Panc1 (cell line): ENCODE results near the gene CBLN1.

Experiments used
- SIN3A ChIP-seq: IDR thresholded peaks from 2 replicates; pipeline ENCODE4 v1.6.1; 2012; ENCODE audit warnings: low read depth, mild to moderate bottlenecking, low read length, moderate library complexity, borderline replicate concordance; ENCODE audit not compliant: insufficient read depth
- TF ChIP-seq, protein P1 (sequence below): fragments of 450-650 bp; IDR thresholded peaks from 2 replicates; pipeline ENCODE4 v1.5.1; 2017; ENCODE audit warnings: mild to moderate bottlenecking
- TF ChIP-seq, protein P2 (sequence below), 2 experiments: IDR thresholded peaks; 2 replicates each; pipeline ENCODE4 v1.6.1; 2011 to 2012; ENCODE audit warnings: low read depth in 2 of 2, control low read depth in 1 of 2, low read length in 1 of 2, mild to moderate bottlenecking in 1 of 2, moderate library complexity in 1 of 2; ENCODE audit not compliant: insufficient read depth in 1 of 2

DNA sequence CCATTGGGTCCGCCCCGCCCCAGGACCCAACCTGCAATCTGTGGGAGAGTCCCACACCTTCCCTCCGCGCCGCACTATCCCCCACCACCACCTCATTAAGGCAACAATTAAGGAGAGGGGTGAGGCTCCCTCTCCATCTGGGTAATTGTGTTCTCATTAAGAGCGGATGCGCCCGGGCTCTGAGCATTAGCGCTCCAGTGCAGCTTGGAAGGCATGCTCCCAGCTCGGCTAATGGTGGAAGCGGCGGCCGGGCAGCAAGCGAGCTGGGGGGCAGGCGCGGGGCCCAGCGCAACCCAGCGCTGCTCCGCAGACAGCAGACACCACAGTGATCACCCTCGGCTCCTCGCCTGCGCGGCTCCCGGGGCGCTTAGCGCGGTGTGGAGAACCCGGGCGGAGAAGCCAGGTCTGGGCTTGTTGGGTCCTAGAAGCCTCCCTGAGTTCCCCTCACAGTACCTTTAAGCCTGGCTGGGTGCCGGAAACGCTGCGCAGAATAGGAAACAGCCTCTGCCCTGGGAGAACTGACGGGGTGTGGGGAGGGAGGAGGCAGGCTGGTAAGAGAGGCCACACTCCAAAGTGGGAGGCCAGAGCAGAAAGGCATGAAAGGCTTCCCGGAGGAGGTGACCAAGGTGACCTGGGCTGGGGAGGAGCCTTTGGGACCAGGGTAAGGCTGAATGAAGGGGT, 6.4 kb downstream of the CBLN1 start:
- TF ChIP-seq, protein P1, sequence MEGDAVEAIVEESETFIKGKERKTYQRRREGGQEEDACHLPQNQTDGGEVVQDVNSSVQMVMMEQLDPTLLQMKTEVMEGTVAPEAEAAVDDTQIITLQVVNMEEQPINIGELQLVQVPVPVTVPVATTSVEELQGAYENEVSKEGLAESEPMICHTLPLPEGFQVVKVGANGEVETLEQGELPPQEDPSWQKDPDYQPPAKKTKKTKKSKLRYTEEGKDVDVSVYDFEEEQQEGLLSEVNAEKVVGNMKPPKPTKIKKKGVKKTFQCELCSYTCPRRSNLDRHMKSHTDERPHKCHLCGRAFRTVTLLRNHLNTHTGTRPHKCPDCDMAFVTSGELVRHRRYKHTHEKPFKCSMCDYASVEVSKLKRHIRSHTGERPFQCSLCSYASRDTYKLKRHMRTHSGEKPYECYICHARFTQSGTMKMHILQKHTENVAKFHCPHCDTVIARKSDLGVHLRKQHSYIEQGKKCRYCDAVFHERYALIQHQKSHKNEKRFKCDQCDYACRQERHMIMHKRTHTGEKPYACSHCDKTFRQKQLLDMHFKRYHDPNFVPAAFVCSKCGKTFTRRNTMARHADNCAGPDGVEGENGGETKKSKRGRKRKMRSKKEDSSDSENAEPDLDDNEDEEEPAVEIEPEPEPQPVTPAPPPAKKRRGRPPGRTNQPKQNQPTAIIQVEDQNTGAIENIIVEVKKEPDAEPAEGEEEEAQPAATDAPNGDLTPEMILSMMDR: no peak
- TF ChIP-seq, protein P2, sequence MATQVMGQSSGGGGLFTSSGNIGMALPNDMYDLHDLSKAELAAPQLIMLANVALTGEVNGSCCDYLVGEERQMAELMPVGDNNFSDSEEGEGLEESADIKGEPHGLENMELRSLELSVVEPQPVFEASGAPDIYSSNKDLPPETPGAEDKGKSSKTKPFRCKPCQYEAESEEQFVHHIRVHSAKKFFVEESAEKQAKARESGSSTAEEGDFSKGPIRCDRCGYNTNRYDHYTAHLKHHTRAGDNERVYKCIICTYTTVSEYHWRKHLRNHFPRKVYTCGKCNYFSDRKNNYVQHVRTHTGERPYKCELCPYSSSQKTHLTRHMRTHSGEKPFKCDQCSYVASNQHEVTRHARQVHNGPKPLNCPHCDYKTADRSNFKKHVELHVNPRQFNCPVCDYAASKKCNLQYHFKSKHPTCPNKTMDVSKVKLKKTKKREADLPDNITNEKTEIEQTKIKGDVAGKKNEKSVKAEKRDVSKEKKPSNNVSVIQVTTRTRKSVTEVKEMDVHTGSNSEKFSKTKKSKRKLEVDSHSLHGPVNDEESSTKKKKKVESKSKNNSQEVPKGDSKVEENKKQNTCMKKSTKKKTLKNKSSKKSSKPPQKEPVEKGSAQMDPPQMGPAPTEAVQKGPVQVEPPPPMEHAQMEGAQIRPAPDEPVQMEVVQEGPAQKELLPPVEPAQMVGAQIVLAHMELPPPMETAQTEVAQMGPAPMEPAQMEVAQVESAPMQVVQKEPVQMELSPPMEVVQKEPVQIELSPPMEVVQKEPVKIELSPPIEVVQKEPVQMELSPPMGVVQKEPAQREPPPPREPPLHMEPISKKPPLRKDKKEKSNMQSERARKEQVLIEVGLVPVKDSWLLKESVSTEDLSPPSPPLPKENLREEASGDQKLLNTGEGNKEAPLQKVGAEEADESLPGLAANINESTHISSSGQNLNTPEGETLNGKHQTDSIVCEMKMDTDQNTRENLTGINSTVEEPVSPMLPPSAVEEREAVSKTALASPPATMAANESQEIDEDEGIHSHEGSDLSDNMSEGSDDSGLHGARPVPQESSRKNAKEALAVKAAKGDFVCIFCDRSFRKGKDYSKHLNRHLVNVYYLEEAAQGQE (IDR thresholded peaks at IDR 0.05; ENCODE audit: insufficient read depth in 1 of 2, low read depth in 2 of 2, low read length in 1 of 2): no peak
- TF ChIP-seq SIN3A: no peak
